Fibroblast of skin of right biceps (primary cell): ENCODE data around the gene SPNS1.
"Not testable (repeated sequence)": the region's sequence is repeated elsewhere in the genome, so short reads cannot be mapped to it uniquely, and the experiment has no call there.

Experiments
- DNase-seq: peaks from one replicate; pipeline ENCODE4 v3.0.0-alpha.2; 2013

Gene SPNS1, protein sequence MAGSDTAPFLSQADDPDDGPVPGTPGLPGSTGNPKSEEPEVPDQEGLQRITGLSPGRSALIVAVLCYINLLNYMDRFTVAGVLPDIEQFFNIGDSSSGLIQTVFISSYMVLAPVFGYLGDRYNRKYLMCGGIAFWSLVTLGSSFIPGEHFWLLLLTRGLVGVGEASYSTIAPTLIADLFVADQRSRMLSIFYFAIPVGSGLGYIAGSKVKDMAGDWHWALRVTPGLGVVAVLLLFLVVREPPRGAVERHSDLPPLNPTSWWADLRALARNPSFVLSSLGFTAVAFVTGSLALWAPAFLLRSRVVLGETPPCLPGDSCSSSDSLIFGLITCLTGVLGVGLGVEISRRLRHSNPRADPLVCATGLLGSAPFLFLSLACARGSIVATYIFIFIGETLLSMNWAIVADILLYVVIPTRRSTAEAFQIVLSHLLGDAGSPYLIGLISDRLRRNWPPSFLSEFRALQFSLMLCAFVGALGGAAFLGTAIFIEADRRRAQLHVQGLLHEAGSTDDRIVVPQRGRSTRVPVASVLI

DNA sequence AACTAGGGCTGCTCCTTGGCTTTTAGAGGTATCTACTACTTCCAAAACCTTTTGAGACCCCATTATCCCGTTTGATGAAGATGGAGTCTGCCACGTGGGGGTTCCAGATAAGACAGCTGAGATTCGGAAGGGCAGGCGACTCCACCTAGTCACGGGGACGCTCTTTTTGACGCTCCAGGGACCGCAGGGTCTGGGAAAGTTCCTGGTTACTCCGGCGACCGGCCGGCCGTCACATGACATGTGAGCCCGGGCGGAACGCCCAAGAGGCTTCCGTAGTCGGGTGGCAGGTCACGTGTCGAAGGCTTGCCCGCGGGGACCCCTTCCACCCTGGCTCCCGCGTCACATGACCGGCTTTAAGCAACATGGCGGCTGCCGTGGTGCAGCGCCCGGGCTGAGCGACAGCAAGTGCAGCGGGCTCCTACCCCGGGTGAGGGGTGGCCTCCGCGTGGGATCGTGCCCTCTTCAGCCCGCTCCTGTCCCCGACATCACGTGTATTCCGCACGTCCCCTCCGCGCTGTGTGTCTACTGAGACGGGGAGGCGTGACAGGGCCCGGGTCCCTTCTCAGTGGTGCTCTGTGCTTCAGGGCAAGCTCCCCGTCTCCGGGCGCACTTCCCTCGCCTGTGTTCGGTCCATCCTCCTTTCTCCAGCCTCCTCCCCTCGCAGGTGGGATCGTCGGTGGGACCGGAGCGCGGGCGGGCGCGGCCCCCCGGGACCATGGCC lies at the start of gene SPNS1:
TSS of gene SPNS1 (plus strand) at position 342 of the 721 bp plus-strand sequence. CDS start at position 716, 374 bp downstream.
- DNase-seq = peak; percentile 97

DNA sequence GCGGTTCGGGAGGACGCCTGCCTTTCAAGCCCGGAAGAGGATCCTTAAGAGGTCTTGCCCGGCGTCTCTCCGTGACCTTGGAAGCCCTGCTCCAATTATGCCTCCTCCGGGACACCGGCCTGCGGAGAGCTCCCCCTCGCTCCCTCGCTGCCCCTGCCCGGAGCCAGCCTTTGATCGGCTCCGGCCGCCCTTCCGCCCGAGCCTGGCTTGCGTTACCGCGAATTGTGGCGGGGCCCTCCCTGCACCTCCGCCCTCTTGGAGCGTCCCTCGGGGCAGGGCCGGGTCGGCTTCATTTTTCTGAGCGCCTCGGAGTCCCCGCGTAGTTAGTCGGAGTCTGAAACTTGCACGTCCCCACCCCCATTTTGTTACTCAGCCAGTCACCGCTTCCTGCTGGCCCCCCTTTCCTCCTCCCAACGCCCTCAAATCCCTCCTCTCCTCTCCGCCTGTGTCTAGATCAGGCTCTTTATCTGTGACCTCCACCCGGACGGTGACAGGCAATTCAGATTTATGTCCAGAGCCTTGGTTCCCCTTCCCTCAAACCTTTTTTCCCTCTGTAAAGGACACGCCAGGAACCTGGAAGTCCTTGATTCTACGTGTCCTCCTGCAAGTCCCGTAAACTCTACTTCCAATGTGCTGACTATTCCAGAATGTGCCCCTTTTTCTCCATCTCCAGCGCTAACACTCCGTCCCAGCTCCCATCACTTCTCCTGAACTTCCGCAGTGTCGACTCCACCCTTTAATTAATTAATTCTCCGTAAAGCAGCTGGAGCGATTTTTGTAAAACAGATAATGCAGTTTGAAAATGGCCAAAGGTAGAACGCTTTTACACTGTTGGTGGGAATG lies 49.0 kb upstream of the SPNS1 start:
- DNase-seq = peak; percentile 87

DNA sequence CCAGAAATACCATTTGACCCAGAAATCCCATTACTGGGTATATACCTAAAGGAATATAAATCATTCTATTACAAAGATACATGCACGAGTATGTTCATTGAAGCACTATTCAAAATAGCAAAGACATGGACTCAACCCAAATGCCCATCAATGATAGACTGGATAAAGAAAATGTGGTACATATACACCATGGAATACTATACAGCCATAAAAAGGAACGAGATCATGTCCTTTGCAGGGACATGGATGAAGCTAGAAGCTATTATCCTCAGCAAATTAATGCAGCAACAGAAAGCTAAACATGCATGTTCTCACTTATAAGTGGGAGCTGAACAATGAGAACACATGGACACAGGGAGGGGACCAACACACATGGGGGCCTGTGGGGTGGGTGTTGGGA lies 48.3 kb upstream of the SPNS1 start:
- not testable (repeated sequence) for DNase-seq

DNA sequence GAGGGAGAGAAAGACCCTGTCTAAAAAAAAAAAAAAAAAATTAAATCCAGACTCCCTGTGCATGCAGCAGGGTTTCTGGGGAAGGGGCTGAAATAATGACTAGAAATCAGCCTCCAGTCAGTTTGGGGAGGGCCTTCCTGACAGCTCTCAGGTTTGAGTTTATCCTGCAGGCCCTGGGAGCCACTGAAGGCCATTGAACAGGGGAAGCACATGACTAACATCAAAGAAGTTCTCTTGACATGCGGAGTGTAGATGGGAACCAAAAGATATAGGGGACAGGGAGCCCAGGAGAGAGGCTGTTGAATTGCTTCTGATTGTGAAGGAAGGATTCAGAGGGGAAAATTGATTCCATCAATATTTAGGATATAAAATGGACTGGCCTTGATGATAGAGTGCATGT lies 46.8 kb upstream of the SPNS1 start:
- DNase-seq = no peak

DNA sequence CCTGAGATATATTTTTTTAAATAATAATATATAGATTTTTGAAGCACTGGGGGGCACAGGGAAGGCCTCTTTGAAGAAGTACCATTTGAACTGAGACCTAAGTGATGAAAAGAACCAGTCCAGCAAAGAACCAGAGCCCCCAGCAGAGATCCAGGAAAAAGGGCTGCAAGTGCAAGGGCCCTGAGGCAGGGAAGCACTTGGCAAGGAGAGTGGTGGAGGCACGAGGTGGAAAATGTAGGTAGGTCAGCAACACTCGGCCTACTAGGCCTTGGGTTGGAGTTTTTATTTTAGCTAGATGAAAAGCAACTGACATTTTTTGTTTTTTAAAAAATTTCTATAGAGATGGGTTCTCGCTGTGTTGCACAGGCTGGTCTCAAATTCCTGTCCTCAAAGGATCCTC lies 44.4 kb upstream of the SPNS1 start:
- DNase-seq = no peak

DNA sequence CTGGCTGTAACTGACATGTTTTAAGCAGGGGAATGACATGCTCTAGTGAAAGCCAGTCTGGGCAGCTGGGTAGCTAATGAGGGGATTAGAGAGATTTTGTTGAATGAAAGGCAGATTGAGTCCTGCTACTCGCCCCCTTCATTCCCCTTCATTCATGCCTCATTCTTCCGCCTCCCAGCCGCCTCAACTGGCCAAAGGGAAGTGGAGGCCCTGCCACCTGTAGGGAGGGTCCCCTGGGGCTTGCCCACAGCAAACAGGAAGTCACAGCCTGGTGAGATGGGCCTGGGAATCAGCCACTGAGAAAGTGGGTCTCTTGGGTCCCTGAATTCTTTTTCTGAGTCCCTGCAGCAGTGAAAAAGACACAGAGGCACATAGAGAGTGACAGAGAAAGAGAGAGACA lies 43.9 kb upstream of the SPNS1 start:
- no peak for DNase-seq

DNA sequence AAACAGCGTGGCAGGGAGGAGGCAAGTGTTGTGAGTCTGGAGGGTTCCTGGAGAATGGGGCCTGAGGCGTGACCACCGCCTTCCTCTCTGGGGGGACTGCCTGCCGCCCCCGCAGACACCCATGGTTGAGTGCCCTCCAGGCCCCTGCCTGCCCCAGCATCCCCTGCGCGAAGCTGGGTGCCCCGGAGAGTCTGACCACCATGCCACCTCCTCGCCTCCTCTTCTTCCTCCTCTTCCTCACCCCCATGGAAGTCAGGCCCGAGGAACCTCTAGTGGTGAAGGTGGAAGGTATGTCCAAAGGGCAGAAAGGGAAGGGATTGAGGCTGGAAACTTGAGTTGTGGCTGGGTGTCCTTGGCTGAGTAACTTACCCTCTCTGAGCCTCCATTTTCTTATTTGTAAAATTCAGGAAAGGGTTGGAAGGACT lies 42.8 kb upstream of the SPNS1 start, which contains the start of gene CD19:
TSS of gene CD19 (plus strand) at position 171 of the 425 bp plus-strand sequence. CDS start at position 201, 30 bp downstream.
- no peak for DNase-seq

DNA sequence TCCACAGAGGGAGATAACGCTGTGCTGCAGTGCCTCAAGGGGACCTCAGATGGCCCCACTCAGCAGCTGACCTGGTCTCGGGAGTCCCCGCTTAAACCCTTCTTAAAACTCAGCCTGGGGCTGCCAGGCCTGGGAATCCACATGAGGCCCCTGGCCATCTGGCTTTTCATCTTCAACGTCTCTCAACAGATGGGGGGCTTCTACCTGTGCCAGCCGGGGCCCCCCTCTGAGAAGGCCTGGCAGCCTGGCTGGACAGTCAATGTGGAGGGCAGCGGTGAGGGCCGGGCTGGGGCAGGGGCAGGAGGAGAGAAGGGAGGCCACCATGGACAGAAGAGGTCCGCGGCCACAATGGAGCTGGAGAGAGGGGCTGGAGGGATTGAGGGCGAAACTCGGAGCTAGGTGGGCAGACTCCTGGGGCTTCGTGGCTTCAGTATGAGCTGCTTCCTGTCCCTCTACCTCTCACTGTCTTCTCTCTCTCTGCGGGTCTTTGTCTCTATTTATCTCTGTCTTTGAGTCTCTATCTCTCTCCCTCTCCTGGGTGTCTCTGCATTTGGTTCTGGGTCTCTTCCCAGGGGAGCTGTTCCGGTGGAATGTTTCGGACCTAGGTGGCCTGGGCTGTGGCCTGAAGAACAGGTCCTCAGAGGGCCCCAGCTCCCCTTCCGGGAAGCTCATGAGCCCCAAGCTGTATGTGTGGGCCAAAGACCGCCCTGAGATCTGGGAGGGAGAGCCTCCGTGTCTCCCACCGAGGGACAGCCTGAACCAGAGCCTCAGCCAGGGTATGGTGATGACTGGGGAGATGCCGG lies 42.0 kb upstream of the SPNS1 start:
- no peak for DNase-seq

DNA sequence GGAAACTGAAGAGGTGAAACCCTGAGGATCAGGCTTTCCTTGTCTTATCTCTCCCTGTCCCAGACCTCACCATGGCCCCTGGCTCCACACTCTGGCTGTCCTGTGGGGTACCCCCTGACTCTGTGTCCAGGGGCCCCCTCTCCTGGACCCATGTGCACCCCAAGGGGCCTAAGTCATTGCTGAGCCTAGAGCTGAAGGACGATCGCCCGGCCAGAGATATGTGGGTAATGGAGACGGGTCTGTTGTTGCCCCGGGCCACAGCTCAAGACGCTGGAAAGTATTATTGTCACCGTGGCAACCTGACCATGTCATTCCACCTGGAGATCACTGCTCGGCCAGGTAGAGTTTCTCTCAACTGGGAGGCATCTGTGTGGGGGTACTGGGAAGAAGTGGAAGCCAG lies 41.4 kb upstream of the SPNS1 start:
- DNase-seq = no peak

DNA sequence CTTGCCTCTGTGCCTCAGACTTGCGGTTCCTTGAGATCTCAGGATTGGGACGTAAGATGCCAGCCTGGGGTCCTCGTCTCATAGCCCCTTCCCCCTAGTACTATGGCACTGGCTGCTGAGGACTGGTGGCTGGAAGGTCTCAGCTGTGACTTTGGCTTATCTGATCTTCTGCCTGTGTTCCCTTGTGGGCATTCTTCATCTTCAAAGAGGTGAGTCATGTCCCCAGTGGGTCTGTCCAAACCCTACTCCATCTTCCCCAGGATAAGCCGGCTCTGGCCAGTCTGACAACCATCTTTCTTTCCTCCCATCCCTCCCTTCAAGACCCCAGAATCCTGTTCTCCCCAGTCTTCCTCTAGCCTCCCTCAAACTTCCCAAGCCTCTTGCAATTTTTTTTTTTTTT lies 39.2 kb upstream of the SPNS1 start:
- DNase-seq = no peak

DNA sequence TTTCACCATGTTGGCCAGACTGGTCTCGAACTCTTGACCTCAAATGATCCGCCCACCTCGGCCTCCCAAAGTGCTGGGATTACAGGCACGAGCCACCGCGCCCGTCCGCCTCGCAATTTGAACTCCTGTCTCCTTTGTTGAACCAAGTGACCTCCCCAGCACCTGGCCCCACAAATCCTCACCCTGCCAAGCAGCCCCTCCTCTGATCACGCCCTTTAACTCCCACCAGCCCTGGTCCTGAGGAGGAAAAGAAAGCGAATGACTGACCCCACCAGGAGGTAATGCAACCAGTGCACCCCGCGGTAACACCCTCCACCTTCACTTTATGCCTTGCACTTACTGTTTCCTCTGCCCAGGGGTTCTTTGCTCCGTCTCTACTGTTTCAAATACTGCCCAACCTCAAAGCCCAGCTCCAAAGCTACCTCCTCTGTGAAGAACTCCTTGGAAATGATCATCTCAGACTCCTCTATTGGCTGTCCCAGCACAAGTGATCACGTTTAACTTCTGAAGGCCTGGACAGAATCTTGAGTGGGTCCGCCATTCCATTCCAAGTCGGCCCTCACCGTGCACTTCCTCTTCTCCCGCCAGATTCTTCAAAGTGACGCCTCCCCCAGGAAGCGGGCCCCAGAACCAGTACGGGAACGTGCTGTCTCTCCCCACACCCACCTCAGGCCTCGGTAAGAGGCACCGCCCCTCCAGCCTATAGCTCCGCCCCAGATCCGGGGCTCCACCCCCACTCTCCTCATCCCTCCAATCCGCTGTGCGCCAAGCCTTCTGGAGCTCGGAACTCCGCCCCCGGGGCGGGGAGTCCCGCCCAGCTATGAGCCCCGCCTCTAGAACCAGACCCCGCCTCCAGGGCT lies 38.4 kb upstream of the SPNS1 start:
- peak; percentile 80 for DNase-seq

DNA sequence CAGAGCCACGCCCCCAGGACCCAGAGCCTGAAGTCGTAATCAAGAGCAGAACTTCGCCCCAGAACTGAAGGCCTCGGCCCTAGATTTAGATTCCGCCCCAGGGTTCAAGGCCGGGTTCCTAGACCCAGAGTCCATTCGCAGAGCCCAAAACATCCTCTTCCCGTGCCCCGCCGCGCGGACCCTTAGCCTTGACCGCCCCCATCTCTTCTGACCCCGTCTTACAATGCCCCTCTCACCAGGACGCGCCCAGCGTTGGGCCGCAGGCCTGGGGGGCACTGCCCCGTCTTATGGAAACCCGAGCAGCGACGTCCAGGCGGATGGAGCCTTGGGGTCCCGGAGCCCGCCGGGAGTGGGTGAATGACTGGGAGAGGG lies 37.8 kb upstream of the SPNS1 start:
- no peak for DNase-seq

DNA sequence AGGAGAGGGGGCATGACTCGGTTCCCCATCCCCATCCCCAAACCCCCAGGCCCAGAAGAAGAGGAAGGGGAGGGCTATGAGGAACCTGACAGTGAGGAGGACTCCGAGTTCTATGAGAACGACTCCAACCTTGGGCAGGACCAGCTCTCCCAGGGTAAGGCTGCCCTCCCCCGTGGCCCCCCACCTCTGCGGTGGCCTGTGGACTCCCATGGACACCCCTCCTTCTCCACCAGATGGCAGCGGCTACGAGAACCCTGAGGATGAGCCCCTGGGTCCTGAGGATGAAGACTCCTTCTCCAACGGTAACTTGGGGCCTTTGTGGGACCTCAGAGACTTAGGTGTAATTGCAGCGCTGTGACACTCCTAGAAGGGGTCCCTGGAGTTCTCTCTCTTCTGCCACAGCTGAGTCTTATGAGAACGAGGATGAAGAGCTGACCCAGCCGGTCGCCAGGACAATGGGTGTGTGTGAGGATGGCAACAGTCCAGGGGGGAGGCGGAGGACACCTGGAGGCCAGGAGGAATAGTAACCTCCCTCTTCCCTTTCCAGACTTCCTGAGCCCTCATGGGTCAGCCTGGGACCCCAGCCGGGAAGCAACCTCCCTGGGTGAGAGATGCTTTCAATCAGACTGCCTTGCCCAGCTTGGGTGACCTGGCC lies 37.2 kb upstream of the SPNS1 start:
- DNase-seq = no peak

DNA sequence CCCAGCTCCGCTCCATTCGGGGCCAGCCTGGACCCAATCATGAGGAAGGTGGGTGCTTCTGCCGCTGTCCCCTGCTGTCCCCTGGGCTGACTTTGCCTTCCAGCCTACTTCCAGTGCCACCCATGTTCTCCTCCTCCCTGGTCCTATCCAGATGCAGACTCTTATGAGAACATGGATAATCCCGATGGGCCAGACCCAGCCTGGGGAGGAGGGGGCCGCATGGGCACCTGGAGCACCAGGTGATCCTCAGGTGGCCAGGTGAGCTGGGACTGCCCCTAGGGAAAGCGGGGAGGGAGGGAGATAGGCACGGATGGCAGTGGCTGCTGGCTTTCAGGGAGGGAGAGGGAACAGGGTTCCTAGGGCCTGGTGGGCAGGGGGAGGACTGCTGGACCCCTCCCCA lies 35.9 kb upstream of the SPNS1 start:
- no peak for DNase-seq

DNA sequence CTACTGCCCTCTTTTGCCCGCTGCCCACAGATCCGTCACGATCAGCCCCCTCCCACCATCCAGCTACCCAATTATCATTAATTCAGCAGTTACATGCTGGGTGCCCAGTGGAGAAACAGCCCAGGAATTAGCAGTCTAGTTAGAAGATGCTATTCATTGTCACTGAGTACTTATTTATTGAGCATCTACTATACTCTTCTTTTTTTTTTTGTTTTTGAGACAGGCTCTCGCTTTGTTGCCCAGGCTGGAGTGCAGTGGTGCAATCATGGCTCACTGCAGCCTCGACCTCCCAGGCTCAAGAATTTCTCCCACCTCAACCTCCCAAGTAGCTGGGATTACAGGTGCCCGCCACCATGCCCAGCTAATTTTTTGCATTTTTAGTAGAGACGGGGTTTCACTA lies 34.8 kb upstream of the SPNS1 start:
- not testable (repeated sequence) for DNase-seq

DNA sequence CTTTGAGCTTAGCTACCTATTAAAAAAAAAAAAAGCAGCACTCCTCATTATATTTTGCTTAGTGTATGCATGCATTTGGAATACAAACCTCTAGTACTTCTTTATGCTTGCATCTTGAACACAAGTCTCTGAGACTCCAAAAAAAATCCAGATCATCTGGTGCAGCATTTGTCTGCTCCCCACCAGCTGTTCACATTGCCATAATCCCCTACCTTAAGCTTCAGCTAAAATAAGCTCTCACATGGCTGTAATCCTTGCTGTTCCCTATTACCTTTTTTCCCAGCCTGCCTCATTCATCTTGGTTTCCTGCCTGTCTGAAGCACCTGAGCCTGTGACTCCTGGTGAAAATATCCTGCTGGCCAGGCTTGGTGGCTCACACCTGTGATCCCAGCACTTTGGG lies 31.3 kb upstream of the SPNS1 start:
- no peak for DNase-seq

DNA sequence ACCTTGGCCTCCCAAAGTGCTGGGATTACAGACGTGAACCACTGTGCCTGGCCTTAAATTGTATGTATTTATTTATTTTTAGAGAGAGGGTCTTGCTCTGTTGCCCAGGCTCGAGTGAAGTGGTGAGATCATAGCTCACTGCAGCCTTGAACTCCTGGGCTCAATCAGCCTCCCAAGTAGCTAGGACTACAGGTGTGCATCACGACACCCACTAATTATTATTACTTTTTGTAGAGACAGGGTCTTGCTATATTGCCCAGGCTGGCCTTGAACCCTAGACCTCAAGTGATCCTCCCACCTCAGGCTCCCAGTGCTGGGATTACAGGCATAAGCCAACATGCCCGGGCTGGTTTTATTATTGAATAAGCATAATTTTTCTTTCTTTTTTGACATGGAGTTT lies 27.9 kb upstream of the SPNS1 start:
- no peak for DNase-seq

DNA sequence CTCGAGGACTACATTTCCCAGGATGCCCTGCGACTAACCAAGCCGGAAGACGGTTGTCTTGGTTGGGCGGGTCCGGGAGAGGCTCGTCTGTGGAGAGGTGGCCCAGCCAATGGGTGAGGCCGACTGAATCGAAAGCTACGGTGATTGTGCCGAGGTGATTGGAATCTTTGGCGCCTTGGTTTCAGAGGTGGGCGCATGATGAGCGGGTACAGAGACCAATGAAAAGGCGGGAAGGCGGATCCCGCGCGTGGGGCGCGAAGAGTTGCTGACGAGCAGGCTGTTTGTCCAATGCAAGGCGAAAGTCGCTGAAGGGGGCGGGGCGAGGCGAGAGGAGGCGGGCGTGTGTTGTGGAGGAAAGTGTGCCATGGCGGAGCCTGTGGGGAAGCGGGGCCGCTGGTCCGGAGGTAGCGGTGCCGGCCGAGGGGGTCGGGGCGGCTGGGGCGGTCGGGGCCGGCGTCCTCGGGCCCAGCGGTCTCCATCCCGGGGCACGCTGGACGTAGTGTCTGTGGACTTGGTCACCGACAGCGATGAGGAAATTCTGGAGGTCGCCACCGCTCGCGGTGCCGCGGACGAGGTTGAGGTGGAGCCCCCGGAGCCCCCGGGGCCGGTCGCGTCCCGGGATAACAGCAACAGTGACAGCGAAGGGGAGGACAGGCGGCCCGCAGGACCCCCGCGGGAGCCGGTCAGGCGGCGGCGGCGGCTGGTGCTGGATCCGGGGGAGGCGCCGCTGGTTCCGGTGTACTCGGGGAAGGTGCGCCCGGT lies 23.7 kb upstream of the SPNS1 start, which contains the start of gene NFATC2IP:
TSS of gene NFATC2IP (plus strand) at position 290 of the 762 bp plus-strand sequence. CDS start at position 365, 75 bp downstream.
- peak; percentile 100 for DNase-seq

DNA sequence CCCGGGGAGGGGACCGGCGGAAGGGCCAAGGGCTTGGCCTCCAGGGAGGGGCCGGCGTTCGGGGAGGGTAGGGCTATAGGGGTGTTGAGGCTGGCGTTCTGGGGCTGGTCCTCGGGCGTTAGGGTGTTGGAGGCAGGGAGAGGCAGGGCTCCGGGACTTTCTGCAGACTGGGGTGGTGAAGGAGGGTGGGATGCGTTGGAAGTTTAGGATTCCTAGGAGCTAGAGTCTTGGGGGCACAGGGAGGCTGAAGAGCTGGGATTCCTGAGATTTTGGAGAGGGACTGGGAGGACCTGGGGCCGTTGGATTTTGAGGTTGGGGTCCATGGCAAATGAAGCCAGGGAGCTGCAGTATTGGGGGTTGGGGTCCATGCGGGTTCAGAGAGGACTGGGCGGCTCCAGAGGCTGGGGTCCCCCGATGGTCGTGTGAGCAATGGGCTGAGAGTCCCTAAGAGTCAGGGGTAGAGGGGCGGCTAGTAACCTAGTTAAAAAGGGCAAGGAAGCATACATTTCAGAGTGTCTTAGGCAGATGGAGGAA lies 23.1 kb upstream of the SPNS1 start:
- no peak for DNase-seq
